Measurements from ENCODE around the gene HIBADH. TPM values are rescaled to one million over a fixed set of nuclear protein-coding genes. Genes with fewer than 3 reads are reported as not detected.

HIBADH gene
- total and polyA plus RNA-seq, 9 of the 15 experiments (the other 6 are each of a cell fraction or from before 2014, with no cell fraction given), result 10.7 to 67.8 (median 36.9) TPM

GRCh38 chr7:27608776-27609495, 53.7 kb downstream of the HIBADH start (continued):
- no peak for TF ChIP-seq MGA (IDR thresholded peaks at IDR 0.05)
- no peak for TF ChIP-seq ZNF76 (CRISPR knock-in tag; IDR thresholded peaks at IDR 0.05; ENCODE audit: borderline replicate concordance)
- TF ChIP-seq FUS (optimal IDR thresholded peaks at IDR 0.05; ENCODE audit: low read depth, low read length), result no peak
- no peak for TF ChIP-seq POLR2H (tag; IDR thresholded peaks at IDR 0.05; ENCODE audit: low read depth)
- TF ChIP-seq ZBTB33 (CRISPR knock-in tag; IDR thresholded peaks at IDR 0.05), result no peak
- no peak for TF ChIP-seq TCF3 (CRISPR knock-in tag; IDR thresholded peaks at IDR 0.05)
- TF ChIP-seq ZNF311 (CRISPR knock-in tag; IDR thresholded peaks at IDR 0.05), result no peak
- no peak for TF ChIP-seq ZNF699 (CRISPR knock-in tag; IDR thresholded peaks at IDR 0.05; ENCODE audit: insufficient replicate concordance)
- peak; percentile 43; the same call in 1 of the 2 replicates for TF ChIP-seq ZNF592 (IDR thresholded peaks at IDR 0.05)
